Gastrocnemius medialis (tissue), 4 donors: ENCODE data around the gene ZNF586.

Source experiments
- POLR2A ChIP-seq, 2 donors: fragments of 450-650 bp; IDR thresholded peaks; one replicate each; pipeline ENCODE4 v1.6.1; 2017; ENCODE audit warnings: antibody characterized with exemption in 2 of 2, mild to moderate bottlenecking in 2 of 2, moderate library complexity in 2 of 2
- TF ChIP-seq, protein P1 (sequence below), 5 experiments: fragments of 450-650 bp in 3 of 5; fragments of 200-600 bp in 2 of 5; sonication (generic) in 2 of 5; IDR thresholded peaks in 4 of 5; conservative IDR thresholded peaks in 1 of 5; 1 replicate in 4 of 5; 2 replicates in 1 of 5; pipeline ENCODE4 v1.5.1; 2016 to 2019; ENCODE audit warnings: antibody characterized with exemption in 5 of 5, mild to moderate bottlenecking in 3 of 5, moderate library complexity in 3 of 5

DNA sequence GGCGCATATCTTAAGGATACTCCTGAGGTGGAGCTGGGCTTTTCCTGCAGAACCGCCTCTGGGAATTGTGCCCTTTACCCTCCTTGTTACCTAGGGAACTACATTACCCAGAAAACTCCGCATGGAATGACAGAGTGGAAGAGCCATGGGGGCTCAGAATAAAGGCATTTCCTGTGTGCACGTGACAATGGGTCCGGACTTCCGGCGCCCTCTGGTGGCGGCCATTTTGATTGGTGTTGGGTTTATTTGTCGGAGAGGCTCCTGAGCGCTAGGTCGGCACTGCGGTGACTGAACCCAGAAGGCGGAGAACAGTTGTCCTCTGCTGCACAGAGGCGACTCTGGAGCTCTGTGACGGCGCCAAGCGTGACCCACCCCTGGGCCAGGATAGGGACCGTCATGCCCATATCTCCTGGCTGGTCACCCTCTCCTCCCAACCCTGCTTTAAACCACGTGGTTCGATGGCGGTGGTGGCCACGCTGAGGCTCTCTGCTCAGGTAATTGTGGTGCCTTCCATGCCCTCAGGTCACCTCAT is 60.7 kb downstream of the ZNF586 start, which contains the start of gene ZNF587B:
- TF ChIP-seq, protein P1, sequence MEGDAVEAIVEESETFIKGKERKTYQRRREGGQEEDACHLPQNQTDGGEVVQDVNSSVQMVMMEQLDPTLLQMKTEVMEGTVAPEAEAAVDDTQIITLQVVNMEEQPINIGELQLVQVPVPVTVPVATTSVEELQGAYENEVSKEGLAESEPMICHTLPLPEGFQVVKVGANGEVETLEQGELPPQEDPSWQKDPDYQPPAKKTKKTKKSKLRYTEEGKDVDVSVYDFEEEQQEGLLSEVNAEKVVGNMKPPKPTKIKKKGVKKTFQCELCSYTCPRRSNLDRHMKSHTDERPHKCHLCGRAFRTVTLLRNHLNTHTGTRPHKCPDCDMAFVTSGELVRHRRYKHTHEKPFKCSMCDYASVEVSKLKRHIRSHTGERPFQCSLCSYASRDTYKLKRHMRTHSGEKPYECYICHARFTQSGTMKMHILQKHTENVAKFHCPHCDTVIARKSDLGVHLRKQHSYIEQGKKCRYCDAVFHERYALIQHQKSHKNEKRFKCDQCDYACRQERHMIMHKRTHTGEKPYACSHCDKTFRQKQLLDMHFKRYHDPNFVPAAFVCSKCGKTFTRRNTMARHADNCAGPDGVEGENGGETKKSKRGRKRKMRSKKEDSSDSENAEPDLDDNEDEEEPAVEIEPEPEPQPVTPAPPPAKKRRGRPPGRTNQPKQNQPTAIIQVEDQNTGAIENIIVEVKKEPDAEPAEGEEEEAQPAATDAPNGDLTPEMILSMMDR (IDR thresholded peaks at IDR 0.05 in 4 of 5, conservative IDR thresholded peaks at IDR 0.05 in 1 of 5), result peak; percentile 27 to 46 (median 42)
- no peak for TF ChIP-seq POLR2A (IDR thresholded peaks at IDR 0.05)
